GM12892 (cell line): ENCODE results near the gene TNK2.
"Not testable (repeated sequence)": the region's sequence is repeated elsewhere in the genome, so short reads cannot be mapped to it uniquely, and the experiment has no call there.

Source experiments
- POLR2A ChIP-seq: IDR thresholded peaks from 2 replicates; pipeline ENCODE4 v1.6.1; 2011; ENCODE audit warnings: low read depth, low read length, control low read depth
- POLR2AphosphoS5 ChIP-seq: IDR thresholded peaks from 2 replicates; pipeline ENCODE4 v1.6.1; 2011; ENCODE audit warnings: low read depth, low read length, control low read depth
- TAF1 ChIP-seq: IDR thresholded peaks from 2 replicates; pipeline ENCODE4 v1.6.1; 2011; ENCODE audit warnings: low read depth, mild to moderate bottlenecking, control low read depth, low read length, borderline replicate concordance

DNA sequence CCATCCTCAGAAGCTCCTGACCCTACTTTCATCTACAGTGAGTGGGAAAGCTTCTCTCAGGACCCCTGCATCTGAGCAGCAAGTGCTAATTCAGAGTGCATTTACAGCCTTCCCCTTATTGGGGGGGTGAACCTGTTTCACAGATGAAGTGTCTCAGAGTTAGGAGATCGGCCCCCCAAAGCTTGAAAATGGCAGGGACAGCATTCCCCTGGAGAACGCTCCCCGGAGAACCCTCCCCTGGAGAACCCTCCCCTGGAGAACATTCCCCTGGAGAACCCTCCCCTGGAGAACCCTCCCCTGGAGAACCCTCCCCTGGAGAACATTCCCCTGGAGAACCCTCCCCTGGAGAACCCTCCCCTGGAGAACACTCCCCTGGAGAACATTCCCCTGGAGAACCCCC is 36.7 kb downstream of the TNK2 start:
- not testable (repeated sequence) for TF ChIP-seq TAF1, POLR2A, POLR2AphosphoS5
